ENCODE data around the gene KIFAP3.

DNA sequence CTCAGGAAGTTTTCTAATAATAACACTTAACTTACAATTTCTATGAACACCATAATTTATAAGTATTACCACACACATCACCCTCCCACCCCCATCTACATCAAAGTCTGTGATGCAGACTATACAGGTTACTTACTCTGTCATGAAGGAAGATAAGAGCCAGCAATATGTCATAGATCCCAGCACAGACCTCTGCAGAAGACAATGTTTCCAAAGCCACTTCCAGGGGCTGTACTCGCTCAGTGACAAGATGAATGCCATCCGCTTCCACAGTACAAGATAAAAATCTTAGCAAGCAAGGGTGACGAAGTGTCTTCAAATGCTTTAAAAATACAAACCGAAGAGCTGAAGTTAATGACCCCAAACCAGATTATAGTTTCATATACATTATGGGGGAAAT, 196.0 kb downstream of the KIFAP3 start:
- TF ChIP-seq ZNF274 (IDR thresholded peaks at IDR 0.05; ENCODE audit: low read depth, low read length) (no peak), SUZ12 (IDR thresholded peaks at IDR 0.05; ENCODE audit: extremely low read depth, insufficient read depth, insufficient read length) (no peak), YY1 (IDR thresholded peaks at IDR 0.05; ENCODE audit: insufficient read depth, insufficient read length) (no peak)

Measured in NT2/D1 (cell line).